ENCODE data around the gene ADAMTS1. TPM values are rescaled to one million over a fixed set of nuclear protein-coding genes. Genes with fewer than 3 reads are reported as not detected.

The ADAMTS1 gene
- total RNA-seq, 1 donor from 2014 or later: 59.3 TPM

- Histone ChIP-seq H3K4me3 (no peak overlapping the region), H3K27ac (no peak overlapping the region), H3K36me3 (no peaks in the 10 kb centered on the region), H3K9me3 (no peaks in the 10 kb centered on the region), H3K4me1 (peaks cover 4% of the 10 kb centered on the region), H3K27me3 (ENCODE audit: low read depth) (no peaks in the 10 kb centered on the region)
- DNase-seq (no peak), ATAC-seq (no peak)
- intact Hi-C loops (cut with DNase I): no loop called here
- no peak for TF ChIP-seq CTCF (IDR thresholded peaks at IDR 0.05)
Observed at GRCh38 chr21:26820509-26820908, 24.7 kb downstream of the ADAMTS1 start.

DNA sequence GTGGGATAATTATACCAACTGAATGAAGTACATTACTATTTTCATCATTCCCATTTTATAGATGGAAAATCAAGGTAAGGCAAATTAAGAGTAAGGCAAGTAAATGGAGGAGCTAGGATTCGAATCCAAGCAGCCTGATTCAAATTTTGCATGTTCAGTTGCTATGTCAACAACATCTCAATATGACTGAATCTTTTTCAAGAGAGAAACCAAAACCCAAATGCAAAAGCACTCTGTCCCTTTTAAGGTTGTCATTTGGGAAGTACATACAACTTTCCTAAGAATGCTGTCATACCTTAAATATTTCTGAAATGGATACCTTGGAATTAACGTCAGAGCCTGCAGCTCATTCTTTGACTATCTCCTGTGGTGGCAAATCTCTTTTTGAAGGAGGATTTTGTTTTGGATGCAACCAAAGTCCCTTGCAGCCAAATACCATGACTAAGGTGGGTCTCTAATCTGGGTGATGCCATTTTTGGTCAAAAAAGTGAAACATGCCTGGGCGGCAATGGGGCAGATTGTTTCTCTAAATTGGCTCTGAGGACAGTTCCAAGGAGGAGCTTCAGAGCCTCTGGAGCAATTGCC is 25.4 kb downstream of the ADAMTS1 start:
- no peaks in the 10 kb centered on the region for H3K36me3 ChIP-seq
- no peak overlapping the region for H3K27ac ChIP-seq
- no peak overlapping the region for H3K4me3 ChIP-seq
- intact Hi-C loops (cut with DNase I): no loop called here
- ATAC-seq: no peak
- no peak for TF ChIP-seq CTCF (IDR thresholded peaks at IDR 0.05)
- H3K4me1 ChIP-seq: peaks cover 10% of the 10 kb centered on the region
- no peaks in the 10 kb centered on the region for H3K9me3 ChIP-seq
- no peaks in the 10 kb centered on the region for H3K27me3 ChIP-seq (ENCODE audit: low read depth)
- no peak for DNase-seq

- TF ChIP-seq CTCF (IDR thresholded peaks at IDR 0.05): no peak
- Histone ChIP-seq H3K27me3 (ENCODE audit: low read depth) (no peaks in the 10 kb centered on the region), H3K4me1 (peaks cover 10% of the 10 kb centered on the region), H3K36me3 (no peaks in the 10 kb centered on the region), H3K27ac (no peak overlapping the region), H3K9me3 (no peaks in the 10 kb centered on the region), H3K4me3 (no peak overlapping the region)
- no peak for DNase-seq
- no peak for ATAC-seq
- intact Hi-C loops (cut with DNase I): no loop called here
Observed at GRCh38 chr21:26818906-26819305, 26.3 kb downstream of the ADAMTS1 start.

DNA sequence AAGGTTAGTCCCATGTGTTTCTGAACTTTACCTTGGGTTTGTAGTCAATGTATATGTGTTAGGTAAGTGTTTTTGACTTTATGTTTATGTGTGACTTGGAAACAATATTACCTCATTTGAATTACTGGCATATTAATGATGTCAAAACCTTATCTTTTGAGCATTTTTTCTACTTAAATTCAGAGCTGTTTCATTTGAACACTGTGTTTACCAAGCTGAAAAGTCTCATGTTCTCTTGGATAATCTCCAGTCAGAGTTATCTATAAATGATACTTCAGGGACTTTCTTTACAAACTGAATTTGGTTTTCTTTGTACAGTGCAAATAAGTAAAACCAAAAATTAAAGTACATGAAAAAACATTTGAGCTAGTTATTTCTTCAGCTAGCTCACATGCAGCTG is 30.0 kb downstream of the ADAMTS1 start:
- no peak for DNase-seq
- TF ChIP-seq CTCF (IDR thresholded peaks at IDR 0.05): no peak
- H3K27ac ChIP-seq: no peak overlapping the region

GRCh38 chr21:26814386-26814785 is 30.8 kb downstream of the ADAMTS1 start:
- H3K4me3 ChIP-seq: no peak overlapping the region
- no peaks in the 10 kb centered on the region for H3K27me3 ChIP-seq (ENCODE audit: low read depth)
- DNase-seq (no peak), ATAC-seq (no peak)
- no peak for TF ChIP-seq CTCF (IDR thresholded peaks at IDR 0.05)
- intact Hi-C loops (cut with DNase I): no loop called here
- H3K4me1 ChIP-seq: peaks cover 10% of the 10 kb centered on the region
- no peaks in the 10 kb centered on the region for H3K36me3 ChIP-seq
- no peaks in the 10 kb centered on the region for H3K9me3 ChIP-seq
- no peak overlapping the region for H3K27ac ChIP-seq

More for the DNA sequence above, 30.0 kb downstream of the ADAMTS1 start:
- Histone ChIP-seq H3K36me3 (no peaks in the 10 kb centered on the region), H3K4me1 (peaks cover 10% of the 10 kb centered on the region), H3K9me3 (no peaks in the 10 kb centered on the region), H3K27me3 (ENCODE audit: low read depth) (no peaks in the 10 kb centered on the region), H3K4me3 (no peak overlapping the region)
- intact Hi-C loops (cut with DNase I): no loop called here
- ATAC-seq: no peak
